ENCODE measurements around the gene PPP1R9B.

PPP1R9B gene

GRCh38 chr17:50132104-50132794 is 18.2 kb downstream of the PPP1R9B start:
- no peak overlapping the region for H3K27ac ChIP-seq
- TF ChIP-seq CTCF (conservative IDR thresholded peaks at IDR 0.05) (no peak), ZFX (IDR thresholded peaks at IDR 0.05) (no peak)

GRCh38 chr17:50130559-50131305 is 19.7 kb downstream of the PPP1R9B start:
- TF ChIP-seq CTCF (conservative IDR thresholded peaks at IDR 0.05) (no peak), ZFX (IDR thresholded peaks at IDR 0.05) (no peak)
- no peak overlapping the region for H3K27ac ChIP-seq

GRCh38 chr17:50129728-50130558 is 20.5 kb downstream of the PPP1R9B start, which contains the start of gene SAMD14:
SAMD14 (minus strand) TSS chr17:50130160; CDS start chr17:50124959, 5,201 bp downstream.
- H3K27ac ChIP-seq = no peak within 1 kb of the TSS
- TF ChIP-seq CTCF (conservative IDR thresholded peaks at IDR 0.05) = no peak
- no peak for TF ChIP-seq ZFX (IDR thresholded peaks at IDR 0.05)

GRCh38 chr17:50129353-50129727 is 21.1 kb downstream of the PPP1R9B start:
- H3K27ac ChIP-seq = no peak overlapping the region
- TF ChIP-seq ZFX (IDR thresholded peaks at IDR 0.05) = no peak
- no peak for TF ChIP-seq CTCF (conservative IDR thresholded peaks at IDR 0.05)

GRCh38 chr17:50128441-50129352 is 21.8 kb downstream of the PPP1R9B start:
- no peak overlapping the region for H3K27ac ChIP-seq
- TF ChIP-seq CTCF (conservative IDR thresholded peaks at IDR 0.05) (no peak), ZFX (IDR thresholded peaks at IDR 0.05) (no peak)

GRCh38 chr17:50127697-50128361 is 22.6 kb downstream of the PPP1R9B start:
- H3K27ac ChIP-seq = no peak overlapping the region
- TF ChIP-seq CTCF (conservative IDR thresholded peaks at IDR 0.05) (no peak), ZFX (IDR thresholded peaks at IDR 0.05) (no peak)

Data from C4-2B (cell line).